Neural progenitor cell (in vitro differentiated cells): Measurements from ENCODE around the gene BPIFB4.

Experiments used
- CTCF ChIP-seq: fragments of 200-600 bp; sonication (generic); IDR thresholded peaks from 2 replicates; pipeline ENCODE4 v1.5.1; 2017; ENCODE audit warnings: antibody characterized with exemption, mild to moderate bottlenecking
- EZH2 ChIP-seq: fragments of 200-600 bp; sonication (generic); IDR thresholded peaks from 2 replicates; pipeline ENCODE4 v1.6.1; 2017; ENCODE audit warnings: antibody characterized with exemption, mild to moderate bottlenecking, moderate library complexity

- no peak for TF ChIP-seq CTCF
- no peak for TF ChIP-seq EZH2
Observed at GRCh38 chr20:33038243-33038642, 41.2 kb upstream of the BPIFB4 start.
